SK-N-SH (cell line): Measurements from ENCODE around the gene GDF2. TPM values are rescaled to one million over a fixed set of nuclear protein-coding genes. Genes with fewer than 3 reads are reported as not detected.

Experiments
- CTCF ChIA-PET: fragments of 300-600, 350-600 bp; formaldehyde crosslinking; extraction: SDS; loops from one replicate; lab custom pipeline; 2021; lab: Yijun Ruan, JAX
- POLR2A ChIA-PET: fragments of 350-600 bp; sonication (Branson Sonifier 250); formaldehyde crosslinking; extraction: SDS; loops from one replicate; lab custom pipeline; 2020; ENCODE audit warnings: antibody characterized with exemption, inconsistent platforms; lab: Yijun Ruan, JAX
- DNase-seq: peaks from one replicate; pipeline ENCODE4 v3.0.0; 2012
- H2AFZ ChIP-seq: fragments of 200-600 bp; sonication (generic); 2 replicates; pipeline ENCODE4 v1.8.1; 2016; ENCODE audit warnings: antibody characterized with exemption, mild to moderate bottlenecking, low read depth
- H3F3A ChIP-seq: fragments of 200-600 bp; sonication (generic); replicated peaks from 2 replicates; pipeline ENCODE3; 2016; ENCODE audit warnings: antibody characterized with exemption, mild to moderate bottlenecking; ENCODE audit not compliant: insufficient read depth
- H3K27ac ChIP-seq, 2 experiments: fragments of 200-500 bp in 1 of 2; fragments of 200-600 bp in 1 of 2; sonication (Bioruptor generic) in 1 of 2; sonication (generic), shearing (Covaris generic) in 1 of 2; 2 replicates each; pipeline versions ENCODE4 v1.5.1 to v1.6.1; 2014 to 2016; ENCODE audit warnings: low read depth in 2 of 2, inconsistent platforms in 1 of 2, low read length in 1 of 2, mild to moderate bottlenecking in 1 of 2, mixed read lengths in 1 of 2
- H3K27me3 ChIP-seq: fragments of 200-600 bp; sonication (generic), shearing (Covaris generic); 2 replicates; pipeline ENCODE4 v1.6.1; 2016; ENCODE audit warnings: mixed run types; ENCODE audit not compliant: insufficient read depth
- H3K36me3 ChIP-seq, 2 experiments: fragments of 200-500 bp in 1 of 2; fragments of 200-600 bp in 1 of 2; sonication (Bioruptor generic) in 1 of 2; sonication (generic) in 1 of 2; replicated peaks in 1 of 2; 2 replicates each; pipeline versions ENCODE3 to v1.5.1; 2014 to 2016; ENCODE audit warnings: low read length in 1 of 2, mild to moderate bottlenecking in 1 of 2; ENCODE audit not compliant: insufficient read depth in 2 of 2, control insufficient read depth in 1 of 2
- H3K4me1 ChIP-seq, 2 experiments: fragments of 200-500 bp in 1 of 2; fragments of 200-600 bp in 1 of 2; sonication (Bioruptor generic) in 1 of 2; sonication (generic), shearing (Covaris generic) in 1 of 2; 2 replicates each; pipeline versions ENCODE4 v1.5.1 to v1.6.1; 2014 to 2016; ENCODE audit warnings: low read depth in 1 of 2, low read length in 1 of 2, mixed run types in 1 of 2; ENCODE audit not compliant: insufficient read depth in 2 of 2, control insufficient read depth in 1 of 2
- H3K4me2 ChIP-seq: fragments of 200-600 bp; sonication (generic), shearing (Covaris generic); 2 replicates; pipeline ENCODE4 v1.6.1; 2017; ENCODE audit warnings: mixed run types
- H3K4me3 ChIP-seq, 2 experiments: fragments of 200-500 bp in 1 of 2; fragments of 200-600 bp in 1 of 2; sonication (Bioruptor generic) in 1 of 2; sonication (generic), shearing (Covaris generic) in 1 of 2; 2 replicates each; pipeline versions ENCODE4 v1.5.1 to v1.8.1; 2014 to 2016; ENCODE audit warnings: low read depth in 2 of 2, inconsistent platforms in 1 of 2, low read length in 1 of 2, mild to moderate bottlenecking in 1 of 2, mixed read lengths in 1 of 2, moderate library complexity in 1 of 2
- H3K79me2 ChIP-seq: fragments of 200-600 bp; sonication (generic); 2 replicates; pipeline ENCODE4 v1.8.1; 2017; ENCODE audit warnings: mild to moderate bottlenecking; ENCODE audit not compliant: insufficient read depth
- H3K9ac ChIP-seq: fragments of 200-600 bp; sonication (generic); 2 replicates; pipeline ENCODE4 v1.6.1; 2017; ENCODE audit warnings: mixed run types
- H3K9me2 ChIP-seq: fragments of 200-600 bp; sonication (generic); 2 replicates; pipeline ENCODE4 v1.6.1; 2017; ENCODE audit warnings: mixed run types
- H3K9me3 ChIP-seq: fragments of 200-600 bp; sonication (generic); 2 replicates; pipeline ENCODE4 v1.6.1; 2017; ENCODE audit warnings: mixed run types, mild to moderate bottlenecking, moderate library complexity
- H4K20me1 ChIP-seq: fragments of 200-600 bp; sonication (generic); 2 replicates; pipeline ENCODE4 v1.6.1; 2017; ENCODE audit warnings: mild to moderate bottlenecking, mixed run types; ENCODE audit not compliant: insufficient read depth
- CHD2 ChIP-seq: fragments of 150-350 bp; IDR thresholded peaks from 2 replicates; pipeline ENCODE4 v1.6.1; 2018; ENCODE audit warnings: low read length; ENCODE audit not compliant: partially characterized antibody
- ELF1 ChIP-seq: IDR thresholded peaks from 2 replicates; pipeline ENCODE4 v1.4.0; 2012
- EZH2phosphoT487 ChIP-seq: fragments of 200-600 bp; sonication (generic); IDR thresholded peaks from 2 replicates; pipeline ENCODE4 v1.6.1; 2017; ENCODE audit warnings: low read depth, mixed run types, mild to moderate bottlenecking, antibody characterized with exemption, moderate library complexity, borderline replicate concordance
- FOXJ3 ChIP-seq: sonication (generic); formaldehyde crosslinking; IDR thresholded peaks from 2 replicates; pipeline ENCODE4 v1.5.1; 2020; ENCODE audit warnings: mild to moderate bottlenecking, missing genetic modification reagents
- FOXM1 ChIP-seq: IDR thresholded peaks from 2 replicates; pipeline ENCODE4 v1.4.0; 2012; ENCODE audit warnings: low read depth, mild to moderate bottlenecking
- JUND ChIP-seq: IDR thresholded peaks from 2 replicates; pipeline ENCODE4 v1.4.0; 2012
- MXI1 ChIP-seq: IDR thresholded peaks from 2 replicates; pipeline ENCODE4 v1.6.1; 2012; ENCODE audit warnings: mild to moderate bottlenecking, low read depth, low read length, improper control_type of control experiment
- NFIC ChIP-seq: IDR thresholded peaks from 2 replicates; pipeline ENCODE4 v1.4.0; 2012; ENCODE audit warnings: borderline replicate concordance
- RAD21 ChIP-seq: IDR thresholded peaks from 2 replicates; pipeline ENCODE4 v1.6.1; 2012; ENCODE audit warnings: mild to moderate bottlenecking, low read length
- RCOR1 ChIP-seq: fragments of 150-350 bp; IDR thresholded peaks from 2 replicates; pipeline ENCODE4 v1.6.1; 2017; ENCODE audit warnings: antibody characterized with exemption, low read length
- SIN3A ChIP-seq: IDR thresholded peaks from 2 replicates; pipeline ENCODE4 v1.6.1; 2012; ENCODE audit warnings: low read depth, mild to moderate bottlenecking, low read length, moderate library complexity, borderline replicate concordance
- SMC3 ChIP-seq: IDR thresholded peaks from 2 replicates; pipeline ENCODE4 v1.6.1; 2012; ENCODE audit warnings: low read depth, low read length, improper control_type of control experiment
- YY1 ChIP-seq: IDR thresholded peaks from 2 replicates; pipeline ENCODE4 v1.4.0; 2012; ENCODE audit warnings: low read depth, mild to moderate bottlenecking
- WGBS: methylation state at CpG from one replicate; pipeline ENCODE4 v1.1.6; 2017; ENCODE audit warnings: low lambda C conversion rate; 5-methylcytosine and 5-hydroxymethylcytosine counted together
- polyA plus RNA-seq, 3 experiments: library from polyadenylated mRNA; depleted of rRNA; stranded (reverse); fragments of >200 nt; gene quantifications; 2 replicates each; pipeline ENCODE4 v1.2.3, GENCODE V29; 2012
- TF ChIP-seq, protein P1 (sequence below): fragments of 150-350 bp; IDR thresholded peaks from 2 replicates; pipeline ENCODE4 v1.6.1; 2016; ENCODE audit warnings: mild to moderate bottlenecking, low read depth, low read length
- TF ChIP-seq, protein P2 (sequence below): fragments of 150-350 bp; IDR thresholded peaks from 2 replicates; pipeline ENCODE4 v1.6.1; 2017; ENCODE audit warnings: antibody characterized with exemption, low read length, low read depth, borderline replicate concordance
- TF ChIP-seq, protein P3 (sequence below): IDR thresholded peaks from 2 replicates; pipeline ENCODE4 v1.4.0; 2012; ENCODE audit warnings: low read depth
- TF ChIP-seq, protein P4 (sequence below): IDR thresholded peaks from 2 replicates; pipeline ENCODE4 v1.4.0; 2012; ENCODE audit warnings: low read depth, borderline replicate concordance
- TF ChIP-seq, protein P5 (sequence below): IDR thresholded peaks from 2 replicates; pipeline ENCODE4 v1.6.1; 2012; ENCODE audit warnings: mild to moderate bottlenecking, low read depth, low read length, moderate library complexity
- TF ChIP-seq, protein P6 (sequence below): IDR thresholded peaks from 2 replicates; pipeline ENCODE4; 2012

GDF2 gene
- polyA plus RNA-seq, 1 of the 3 experiments (the other 2 are of a cell fraction) = not detected

DNA sequence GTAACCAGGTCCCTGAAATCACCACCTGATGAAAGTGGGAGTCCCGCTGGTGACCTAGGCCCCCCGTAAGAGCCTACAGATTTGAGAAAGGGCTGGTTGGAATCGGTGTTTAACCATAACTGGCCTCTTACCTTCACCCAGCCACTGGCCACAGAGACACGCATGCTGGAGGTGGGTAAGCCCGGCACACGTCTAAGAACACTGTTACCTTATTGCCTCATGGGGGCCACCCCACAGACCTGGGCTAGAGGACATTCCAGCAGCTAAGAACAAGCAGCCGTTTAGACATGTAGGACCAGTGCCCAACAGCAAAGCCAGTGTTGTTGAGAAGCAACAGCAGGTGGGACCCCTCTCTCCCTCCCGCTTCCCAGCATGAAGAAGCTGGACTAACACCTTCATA is 2.5 kb upstream of the GDF2 start:
- Histone ChIP-seq H3K79me2 (no peaks in the 10 kb centered on the region), H3K4me2 (no peak overlapping the region), H4K20me1 (no peaks in the 10 kb centered on the region), H3F3A (no peaks in the 10 kb centered on the region), H3K9me2 (no peaks in the 10 kb centered on the region), H3K36me3 (no peaks in the 10 kb centered on the region), H3K9ac (no peak overlapping the region), H2AFZ (no peak overlapping the region), H3K27ac (no peak overlapping the region), H3K4me1 (peaks cover 0 to 12% of the 10 kb centered on the region in 2 experiments; a peak in 1 of 4 replicates), H3K9me3 (no peaks in the 10 kb centered on the region), H3K4me3 (no peak overlapping the region), H3K27me3 (peaks cover 6% of the 10 kb centered on the region; the same call in 1 of the 2 replicates)
- no peak for DNase-seq
- POLR2A ChIA-PET = no interaction called here
- 47% methylated on average over 7 of the region's 8 CpGs for WGBS
- CTCF ChIA-PET = interaction anchor here (0.9 to 3.3 kb wide), 3 partner anchors 13 to 295 kb away, joined by 3 to 18 read pairs (median 8); no protein-coding TSS in a partner anchor
- TF ChIP-seq, protein P1, sequence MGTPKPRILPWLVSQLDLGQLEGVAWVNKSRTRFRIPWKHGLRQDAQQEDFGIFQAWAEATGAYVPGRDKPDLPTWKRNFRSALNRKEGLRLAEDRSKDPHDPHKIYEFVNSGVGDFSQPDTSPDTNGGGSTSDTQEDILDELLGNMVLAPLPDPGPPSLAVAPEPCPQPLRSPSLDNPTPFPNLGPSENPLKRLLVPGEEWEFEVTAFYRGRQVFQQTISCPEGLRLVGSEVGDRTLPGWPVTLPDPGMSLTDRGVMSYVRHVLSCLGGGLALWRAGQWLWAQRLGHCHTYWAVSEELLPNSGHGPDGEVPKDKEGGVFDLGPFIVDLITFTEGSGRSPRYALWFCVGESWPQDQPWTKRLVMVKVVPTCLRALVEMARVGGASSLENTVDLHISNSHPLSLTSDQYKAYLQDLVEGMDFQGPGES = no peak
- TF ChIP-seq CHD2 (no peak), NFIC (no peak), RCOR1 (no peak), RAD21 (no peak), SIN3A (no peak), FOXJ3 (CRISPR knock-in tag) (no peak), FOXM1 (no peak), EZH2phosphoT487 (no peak), YY1 (no peak), JUND (no peak), ELF1 (no peak), MXI1 (no peak), SMC3 (no peak)
- TF ChIP-seq, protein P2, sequence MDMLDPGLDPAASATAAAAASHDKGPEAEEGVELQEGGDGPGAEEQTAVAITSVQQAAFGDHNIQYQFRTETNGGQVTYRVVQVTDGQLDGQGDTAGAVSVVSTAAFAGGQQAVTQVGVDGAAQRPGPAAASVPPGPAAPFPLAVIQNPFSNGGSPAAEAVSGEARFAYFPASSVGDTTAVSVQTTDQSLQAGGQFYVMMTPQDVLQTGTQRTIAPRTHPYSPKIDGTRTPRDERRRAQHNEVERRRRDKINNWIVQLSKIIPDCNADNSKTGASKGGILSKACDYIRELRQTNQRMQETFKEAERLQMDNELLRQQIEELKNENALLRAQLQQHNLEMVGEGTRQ = no peak
- TF ChIP-seq, protein P3, sequence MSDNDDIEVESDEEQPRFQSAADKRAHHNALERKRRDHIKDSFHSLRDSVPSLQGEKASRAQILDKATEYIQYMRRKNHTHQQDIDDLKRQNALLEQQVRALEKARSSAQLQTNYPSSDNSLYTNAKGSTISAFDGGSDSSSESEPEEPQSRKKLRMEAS = no peak
- TF ChIP-seq, protein P4, sequence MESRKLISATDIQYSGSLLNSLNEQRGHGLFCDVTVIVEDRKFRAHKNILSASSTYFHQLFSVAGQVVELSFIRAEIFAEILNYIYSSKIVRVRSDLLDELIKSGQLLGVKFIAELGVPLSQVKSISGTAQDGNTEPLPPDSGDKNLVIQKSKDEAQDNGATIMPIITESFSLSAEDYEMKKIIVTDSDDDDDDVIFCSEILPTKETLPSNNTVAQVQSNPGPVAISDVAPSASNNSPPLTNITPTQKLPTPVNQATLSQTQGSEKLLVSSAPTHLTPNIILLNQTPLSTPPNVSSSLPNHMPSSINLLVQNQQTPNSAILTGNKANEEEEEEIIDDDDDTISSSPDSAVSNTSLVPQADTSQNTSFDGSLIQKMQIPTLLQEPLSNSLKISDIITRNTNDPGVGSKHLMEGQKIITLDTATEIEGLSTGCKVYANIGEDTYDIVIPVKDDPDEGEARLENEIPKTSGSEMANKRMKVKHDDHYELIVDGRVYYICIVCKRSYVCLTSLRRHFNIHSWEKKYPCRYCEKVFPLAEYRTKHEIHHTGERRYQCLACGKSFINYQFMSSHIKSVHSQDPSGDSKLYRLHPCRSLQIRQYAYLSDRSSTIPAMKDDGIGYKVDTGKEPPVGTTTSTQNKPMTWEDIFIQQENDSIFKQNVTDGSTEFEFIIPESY = no peak
- TF ChIP-seq, protein P5, sequence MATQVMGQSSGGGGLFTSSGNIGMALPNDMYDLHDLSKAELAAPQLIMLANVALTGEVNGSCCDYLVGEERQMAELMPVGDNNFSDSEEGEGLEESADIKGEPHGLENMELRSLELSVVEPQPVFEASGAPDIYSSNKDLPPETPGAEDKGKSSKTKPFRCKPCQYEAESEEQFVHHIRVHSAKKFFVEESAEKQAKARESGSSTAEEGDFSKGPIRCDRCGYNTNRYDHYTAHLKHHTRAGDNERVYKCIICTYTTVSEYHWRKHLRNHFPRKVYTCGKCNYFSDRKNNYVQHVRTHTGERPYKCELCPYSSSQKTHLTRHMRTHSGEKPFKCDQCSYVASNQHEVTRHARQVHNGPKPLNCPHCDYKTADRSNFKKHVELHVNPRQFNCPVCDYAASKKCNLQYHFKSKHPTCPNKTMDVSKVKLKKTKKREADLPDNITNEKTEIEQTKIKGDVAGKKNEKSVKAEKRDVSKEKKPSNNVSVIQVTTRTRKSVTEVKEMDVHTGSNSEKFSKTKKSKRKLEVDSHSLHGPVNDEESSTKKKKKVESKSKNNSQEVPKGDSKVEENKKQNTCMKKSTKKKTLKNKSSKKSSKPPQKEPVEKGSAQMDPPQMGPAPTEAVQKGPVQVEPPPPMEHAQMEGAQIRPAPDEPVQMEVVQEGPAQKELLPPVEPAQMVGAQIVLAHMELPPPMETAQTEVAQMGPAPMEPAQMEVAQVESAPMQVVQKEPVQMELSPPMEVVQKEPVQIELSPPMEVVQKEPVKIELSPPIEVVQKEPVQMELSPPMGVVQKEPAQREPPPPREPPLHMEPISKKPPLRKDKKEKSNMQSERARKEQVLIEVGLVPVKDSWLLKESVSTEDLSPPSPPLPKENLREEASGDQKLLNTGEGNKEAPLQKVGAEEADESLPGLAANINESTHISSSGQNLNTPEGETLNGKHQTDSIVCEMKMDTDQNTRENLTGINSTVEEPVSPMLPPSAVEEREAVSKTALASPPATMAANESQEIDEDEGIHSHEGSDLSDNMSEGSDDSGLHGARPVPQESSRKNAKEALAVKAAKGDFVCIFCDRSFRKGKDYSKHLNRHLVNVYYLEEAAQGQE = no peak
- TF ChIP-seq, protein P6, sequence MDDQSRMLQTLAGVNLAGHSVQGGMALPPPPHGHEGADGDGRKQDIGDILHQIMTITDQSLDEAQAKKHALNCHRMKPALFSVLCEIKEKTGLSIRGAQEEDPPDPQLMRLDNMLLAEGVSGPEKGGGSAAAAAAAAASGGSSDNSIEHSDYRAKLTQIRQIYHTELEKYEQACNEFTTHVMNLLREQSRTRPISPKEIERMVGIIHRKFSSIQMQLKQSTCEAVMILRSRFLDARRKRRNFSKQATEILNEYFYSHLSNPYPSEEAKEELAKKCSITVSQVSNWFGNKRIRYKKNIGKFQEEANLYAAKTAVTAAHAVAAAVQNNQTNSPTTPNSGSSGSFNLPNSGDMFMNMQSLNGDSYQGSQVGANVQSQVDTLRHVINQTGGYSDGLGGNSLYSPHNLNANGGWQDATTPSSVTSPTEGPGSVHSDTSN = no peak
